ENCODE measurements around the gene AMBN.

Gene AMBN

GRCh38 chr4:70589785-70590184, 2.3 kb upstream of the AMBN start:
- no peak overlapping the region for H3K27ac ChIP-seq
- no peaks in the 10 kb centered on the region for H3K36me3 ChIP-seq (ENCODE audit: insufficient read depth)
- no peak overlapping the region for H2AFZ ChIP-seq (ENCODE audit: low read depth)
- no peak overlapping the region for H3K4me3 ChIP-seq (IDR thresholded peaks at IDR 0.05; ENCODE audit: insufficient read depth, low read depth, low read length)
- H3K27me3 ChIP-seq (ENCODE audit: insufficient read depth, low read depth) = no peaks in the 10 kb centered on the region
- H3K9ac ChIP-seq = no peak overlapping the region
- no peak overlapping the region for H3K4me2 ChIP-seq
- H3K79me2 ChIP-seq (ENCODE audit: insufficient read depth, low read depth) = no peaks in the 10 kb centered on the region
- no peak for TF ChIP-seq CTCF (conservative IDR thresholded peaks at IDR 0.05; ENCODE audit: low read depth, low read length)
- H3K4me1 ChIP-seq (ENCODE audit: low read depth, poor library complexity, severe bottlenecking) = no peaks in the 10 kb centered on the region
- no peaks in the 10 kb centered on the region for H4K20me1 ChIP-seq (ENCODE audit: insufficient read depth)

- Histone ChIP-seq H3K27me3 (ENCODE audit: insufficient read depth, low read depth) (no peaks in the 10 kb centered on the region), H2AFZ (ENCODE audit: low read depth) (no peak overlapping the region), H4K20me1 (ENCODE audit: insufficient read depth) (no peaks in the 10 kb centered on the region), H3K36me3 (ENCODE audit: insufficient read depth) (no peaks in the 10 kb centered on the region), H3K4me2 (no peak overlapping the region), H3K9ac (no peak overlapping the region), H3K79me2 (ENCODE audit: insufficient read depth, low read depth) (no peaks in the 10 kb centered on the region), H3K4me3 (IDR thresholded peaks at IDR 0.05; ENCODE audit: insufficient read depth, low read depth, low read length) (no peak overlapping the region), H3K4me1 (ENCODE audit: low read depth, poor library complexity, severe bottlenecking) (no peaks in the 10 kb centered on the region), H3K27ac (no peak overlapping the region)
- TF ChIP-seq CTCF (conservative IDR thresholded peaks at IDR 0.05; ENCODE audit: low read depth, low read length) = no peak
Measured at GRCh38 chr4:70594196-70594595, 2.1 kb downstream of the AMBN start.

GRCh38 chr4:70600305-70600704, 8.2 kb downstream of the AMBN start:
- no peak overlapping the region for H3K4me3 ChIP-seq (IDR thresholded peaks at IDR 0.05; ENCODE audit: insufficient read depth, low read depth, low read length)
- peaks cover 15% of the 10 kb centered on the region for H3K4me1 ChIP-seq (ENCODE audit: low read depth, poor library complexity, severe bottlenecking)
- no peaks in the 10 kb centered on the region for H3K36me3 ChIP-seq (ENCODE audit: insufficient read depth)
- no peaks in the 10 kb centered on the region for H3K79me2 ChIP-seq (ENCODE audit: insufficient read depth, low read depth)
- no peak for TF ChIP-seq CTCF (conservative IDR thresholded peaks at IDR 0.05; ENCODE audit: low read depth, low read length)
- H3K27me3 ChIP-seq (ENCODE audit: insufficient read depth, low read depth) = no peaks in the 10 kb centered on the region
- H3K4me2 ChIP-seq = no peak overlapping the region
- no peak overlapping the region for H3K9ac ChIP-seq
- H4K20me1 ChIP-seq (ENCODE audit: insufficient read depth) = no peaks in the 10 kb centered on the region
- H2AFZ ChIP-seq (ENCODE audit: low read depth) = no peak overlapping the region
- H3K27ac ChIP-seq = no peak overlapping the region

- H2AFZ ChIP-seq (ENCODE audit: low read depth) = no peak overlapping the region
- no peaks in the 10 kb centered on the region for H3K79me2 ChIP-seq (ENCODE audit: insufficient read depth, low read depth)
- no peaks in the 10 kb centered on the region for H4K20me1 ChIP-seq (ENCODE audit: insufficient read depth)
- no peak overlapping the region for H3K4me2 ChIP-seq
- H3K27ac ChIP-seq = no peak overlapping the region
- no peak for TF ChIP-seq CTCF (conservative IDR thresholded peaks at IDR 0.05; ENCODE audit: low read depth, low read length)
- H3K36me3 ChIP-seq (ENCODE audit: insufficient read depth) = no peaks in the 10 kb centered on the region
- H3K4me1 ChIP-seq (ENCODE audit: low read depth, poor library complexity, severe bottlenecking) = peaks cover 15% of the 10 kb centered on the region
- H3K27me3 ChIP-seq (ENCODE audit: insufficient read depth, low read depth) = no peaks in the 10 kb centered on the region
- H3K4me3 ChIP-seq (IDR thresholded peaks at IDR 0.05; ENCODE audit: insufficient read depth, low read depth, low read length) = no peak overlapping the region
- no peak overlapping the region for H3K9ac ChIP-seq
Measured at GRCh38 chr4:70600977-70601376, 8.9 kb downstream of the AMBN start.
